ENCODE data around the gene SGK1.
A peak's percentile ranks its signal among the peaks of the same experiment; 100 is the strongest.
"Not testable (repeated sequence)": the region's sequence is repeated elsewhere in the genome, so short reads cannot be mapped to it uniquely, and the experiment has no call there.

SGK1 gene

GRCh38 chr6:134195164-134195906 lies 122.6 kb downstream of the SGK1 start:
- Histone ChIP-seq H3K4me1 (ENCODE audit: control insufficient read depth, insufficient read depth, low read length) (peaks cover 17% of the 10 kb centered on the region), H3K4me3 (ENCODE audit: low read length) (no peak overlapping the region), H3K9me3 (replicated peaks; ENCODE audit: low read length) (no peaks in the 10 kb centered on the region), H3K4me2 (ENCODE audit: low read length) (peak overlapping the region; percentile 11), H3K36me3 (ENCODE audit: insufficient read depth, low read length) (no peaks in the 10 kb centered on the region), H3K9ac (ENCODE audit: low read depth, low read length) (peak overlapping the region; percentile 25), H3K27me3 (ENCODE audit: control insufficient read depth, insufficient read depth, low read length) (no peaks in the 10 kb centered on the region)

GRCh38 chr6:134193536-134194498 lies 124.1 kb downstream of the SGK1 start:
- Histone ChIP-seq H3K4me3 (ENCODE audit: low read length) (no peak overlapping the region), H3K36me3 (ENCODE audit: insufficient read depth, low read length) (no peaks in the 10 kb centered on the region)

GRCh38 chr6:134192609-134193008 lies 125.3 kb downstream of the SGK1 start:
- not testable (repeated sequence) for H3K4me3 ChIP-seq (ENCODE audit: low read length); H3K4me2 ChIP-seq (ENCODE audit: low read length); H3K36me3 ChIP-seq (ENCODE audit: insufficient read depth, low read length); H3K27me3 ChIP-seq (ENCODE audit: control insufficient read depth, insufficient read depth, low read length); H3K9ac ChIP-seq (ENCODE audit: low read depth, low read length); H3K9me3 ChIP-seq (replicated peaks; ENCODE audit: low read length)
- peaks cover 13% of the 10 kb centered on the region for H3K4me1 ChIP-seq (ENCODE audit: control insufficient read depth, insufficient read depth, low read length)

More at GRCh38 chr6:134193536-134194498, 124.1 kb downstream of the SGK1 start:
- no peaks in the 10 kb centered on the region for H3K9me3 ChIP-seq (replicated peaks; ENCODE audit: low read length)
- no peak overlapping the region for H3K9ac ChIP-seq (ENCODE audit: low read depth, low read length)
- H3K27me3 ChIP-seq (ENCODE audit: control insufficient read depth, insufficient read depth, low read length) = no peaks in the 10 kb centered on the region
- H3K4me1 ChIP-seq (ENCODE audit: control insufficient read depth, insufficient read depth, low read length) = peaks cover 17% of the 10 kb centered on the region
- H3K4me2 ChIP-seq (ENCODE audit: low read length) = no peak overlapping the region

GRCh38 chr6:134190883-134191282 lies 127.0 kb downstream of the SGK1 start:
- H3K4me2 ChIP-seq (ENCODE audit: low read length) = no peak overlapping the region
- H3K27me3 ChIP-seq (ENCODE audit: control insufficient read depth, insufficient read depth, low read length) = no peaks in the 10 kb centered on the region
- H3K36me3 ChIP-seq (ENCODE audit: insufficient read depth, low read length) = no peaks in the 10 kb centered on the region
- H3K9me3 ChIP-seq (replicated peaks; ENCODE audit: low read length) = no peaks in the 10 kb centered on the region
- H3K9ac ChIP-seq (ENCODE audit: low read depth, low read length) = no peak overlapping the region
- H3K4me3 ChIP-seq (ENCODE audit: low read length) = no peak overlapping the region
- H3K4me1 ChIP-seq (ENCODE audit: control insufficient read depth, insufficient read depth, low read length) = peaks cover 13% of the 10 kb centered on the region

GRCh38 chr6:134187751-134188150 lies 130.2 kb downstream of the SGK1 start:
- Histone ChIP-seq H3K4me1 (ENCODE audit: control insufficient read depth, insufficient read depth, low read length) (no peaks in the 10 kb centered on the region), H3K36me3 (ENCODE audit: insufficient read depth, low read length) (no peaks in the 10 kb centered on the region), H3K27me3 (ENCODE audit: control insufficient read depth, insufficient read depth, low read length) (no peaks in the 10 kb centered on the region), H3K9me3 (replicated peaks; ENCODE audit: low read length) (no peaks in the 10 kb centered on the region), H3K4me3 (ENCODE audit: low read length) (no peak overlapping the region), H3K4me2 (ENCODE audit: low read length) (no peak overlapping the region), H3K9ac (ENCODE audit: low read depth, low read length) (no peak overlapping the region)

GRCh38 chr6:134187154-134187553 lies 130.8 kb downstream of the SGK1 start:
- Histone ChIP-seq H3K36me3 (ENCODE audit: insufficient read depth, low read length) (no peaks in the 10 kb centered on the region), H3K9me3 (replicated peaks; ENCODE audit: low read length) (no peaks in the 10 kb centered on the region), H3K9ac (ENCODE audit: low read depth, low read length) (no peak overlapping the region), H3K27me3 (ENCODE audit: control insufficient read depth, insufficient read depth, low read length) (no peaks in the 10 kb centered on the region), H3K4me1 (ENCODE audit: control insufficient read depth, insufficient read depth, low read length) (no peaks in the 10 kb centered on the region), H3K4me3 (ENCODE audit: low read length) (no peak overlapping the region), H3K4me2 (ENCODE audit: low read length) (no peak overlapping the region)

GRCh38 chr6:134186355-134186754 lies 131.6 kb downstream of the SGK1 start:
- Histone ChIP-seq H3K9me3 (replicated peaks; ENCODE audit: low read length) (no peaks in the 10 kb centered on the region), H3K4me1 (ENCODE audit: control insufficient read depth, insufficient read depth, low read length) (no peaks in the 10 kb centered on the region), H3K4me2 (ENCODE audit: low read length) (no peak overlapping the region), H3K9ac (ENCODE audit: low read depth, low read length) (no peak overlapping the region), H3K36me3 (ENCODE audit: insufficient read depth, low read length) (no peaks in the 10 kb centered on the region), H3K27me3 (ENCODE audit: control insufficient read depth, insufficient read depth, low read length) (no peaks in the 10 kb centered on the region), H3K4me3 (ENCODE audit: low read length) (no peak overlapping the region)

- no peaks in the 10 kb centered on the region for H3K36me3 ChIP-seq (ENCODE audit: insufficient read depth, low read length)
- H3K9me3 ChIP-seq (replicated peaks; ENCODE audit: low read length) = no peaks in the 10 kb centered on the region
- no peaks in the 10 kb centered on the region for H3K27me3 ChIP-seq (ENCODE audit: control insufficient read depth, insufficient read depth, low read length)
- H3K4me3 ChIP-seq (ENCODE audit: low read length) = no peak overlapping the region
- no peak overlapping the region for H3K9ac ChIP-seq (ENCODE audit: low read depth, low read length)
- no peaks in the 10 kb centered on the region for H3K4me1 ChIP-seq (ENCODE audit: control insufficient read depth, insufficient read depth, low read length)
- no peak overlapping the region for H3K4me2 ChIP-seq (ENCODE audit: low read length)
These were observed 132.6 kb downstream of the SGK1 start for GRCh38 chr6:134185277-134185676.

- H3K4me2 ChIP-seq (ENCODE audit: low read length) = no peak overlapping the region
These were observed 134.1 kb downstream of the SGK1 start for GRCh38 chr6:134183844-134184243.

GRCh38 chr6:134182528-134182927 lies 135.4 kb downstream of the SGK1 start:
- no peaks in the 10 kb centered on the region for H3K36me3 ChIP-seq (ENCODE audit: insufficient read depth, low read length)
- H3K9ac ChIP-seq (ENCODE audit: low read depth, low read length) = no peak overlapping the region
- peaks cover 9% of the 10 kb centered on the region for H3K4me1 ChIP-seq (ENCODE audit: control insufficient read depth, insufficient read depth, low read length)
- H3K27me3 ChIP-seq (ENCODE audit: control insufficient read depth, insufficient read depth, low read length) = no peaks in the 10 kb centered on the region
- no peaks in the 10 kb centered on the region for H3K9me3 ChIP-seq (replicated peaks; ENCODE audit: low read length)
- no peak overlapping the region for H3K4me3 ChIP-seq (ENCODE audit: low read length)
- no peak overlapping the region for H3K4me2 ChIP-seq (ENCODE audit: low read length)

More at GRCh38 chr6:134183844-134184243, 134.1 kb downstream of the SGK1 start:
- Histone ChIP-seq H3K4me1 (ENCODE audit: control insufficient read depth, insufficient read depth, low read length) (no peaks in the 10 kb centered on the region), H3K27me3 (ENCODE audit: control insufficient read depth, insufficient read depth, low read length) (no peaks in the 10 kb centered on the region), H3K4me3 (ENCODE audit: low read length) (no peak overlapping the region), H3K9ac (ENCODE audit: low read depth, low read length) (no peak overlapping the region), H3K36me3 (ENCODE audit: insufficient read depth, low read length) (no peaks in the 10 kb centered on the region), H3K9me3 (replicated peaks; ENCODE audit: low read length) (no peaks in the 10 kb centered on the region)

- not testable (repeated sequence) for H3K4me2 ChIP-seq (ENCODE audit: low read length); H3K27me3 ChIP-seq (ENCODE audit: control insufficient read depth, insufficient read depth, low read length); H3K4me3 ChIP-seq (ENCODE audit: low read length); H3K36me3 ChIP-seq (ENCODE audit: insufficient read depth, low read length); H3K9ac ChIP-seq (ENCODE audit: low read depth, low read length); H3K9me3 ChIP-seq (replicated peaks; ENCODE audit: low read length)
- H3K4me1 ChIP-seq (ENCODE audit: control insufficient read depth, insufficient read depth, low read length) = peaks cover 15% of the 10 kb centered on the region
These were observed 136.2 kb downstream of the SGK1 start for GRCh38 chr6:134181726-134182125.

Data from skeletal muscle satellite cell (primary cell).